GM18526 (cell line): ENCODE data around the gene VPS35L.

Experiments
- POLR2A ChIP-seq: IDR thresholded peaks from 3 replicates; pipeline ENCODE4 v1.6.1; 2011; ENCODE audit not compliant: insufficient read length; ENCODE audit errors: extremely low read depth

VPS35L gene

DNA sequence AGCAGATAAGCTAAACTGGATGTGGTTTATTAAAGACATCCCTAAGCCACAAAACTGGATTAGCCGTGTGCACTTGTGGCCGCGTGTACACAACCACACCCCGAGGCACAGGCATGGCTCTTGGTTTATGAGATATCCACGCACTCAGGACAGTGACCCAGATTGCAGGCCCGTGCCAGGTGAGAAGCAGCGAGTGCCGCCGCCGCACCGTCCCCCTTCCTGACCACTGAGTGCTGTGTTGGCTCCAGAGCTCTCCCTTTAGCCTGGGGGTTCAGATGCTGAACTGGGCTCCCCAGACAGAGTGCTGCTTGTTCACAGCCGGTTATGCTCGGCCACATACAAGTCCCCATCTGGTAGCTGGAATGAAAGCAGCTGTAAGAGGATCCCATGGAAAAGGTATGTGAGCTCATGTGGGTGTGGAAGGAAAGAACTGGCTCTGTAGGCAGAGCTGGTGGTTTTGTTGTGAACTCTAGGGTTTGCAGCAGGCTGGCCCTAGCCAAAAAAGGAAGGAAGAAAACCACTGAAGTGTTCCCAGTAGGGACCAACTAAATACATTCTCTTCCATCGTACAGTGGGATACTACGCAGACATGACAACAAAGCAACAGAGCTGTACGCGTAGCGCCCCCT is 133.0 kb downstream of the VPS35L start:
- TF ChIP-seq POLR2A = no peak

DNA sequence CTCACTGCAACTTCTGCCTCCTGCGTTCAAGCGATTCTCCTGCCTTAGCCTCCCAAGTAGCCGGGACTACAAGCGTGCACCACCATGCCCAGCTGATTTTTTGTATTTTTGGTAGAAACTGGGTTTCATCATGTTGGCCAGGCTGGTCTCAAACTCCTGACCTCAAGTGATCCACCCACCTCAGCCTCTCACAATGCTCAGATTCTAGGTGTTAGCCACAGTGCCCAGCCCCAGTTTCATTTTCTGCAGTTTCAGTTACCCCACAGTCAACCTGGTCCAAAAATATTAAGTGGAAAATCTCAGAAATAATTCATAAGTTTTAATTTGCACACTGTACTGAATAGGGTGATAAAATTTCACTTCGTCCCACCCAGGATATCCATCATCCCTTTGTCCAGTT is 133.8 kb downstream of the VPS35L start:
- TF ChIP-seq POLR2A = no peak

DNA sequence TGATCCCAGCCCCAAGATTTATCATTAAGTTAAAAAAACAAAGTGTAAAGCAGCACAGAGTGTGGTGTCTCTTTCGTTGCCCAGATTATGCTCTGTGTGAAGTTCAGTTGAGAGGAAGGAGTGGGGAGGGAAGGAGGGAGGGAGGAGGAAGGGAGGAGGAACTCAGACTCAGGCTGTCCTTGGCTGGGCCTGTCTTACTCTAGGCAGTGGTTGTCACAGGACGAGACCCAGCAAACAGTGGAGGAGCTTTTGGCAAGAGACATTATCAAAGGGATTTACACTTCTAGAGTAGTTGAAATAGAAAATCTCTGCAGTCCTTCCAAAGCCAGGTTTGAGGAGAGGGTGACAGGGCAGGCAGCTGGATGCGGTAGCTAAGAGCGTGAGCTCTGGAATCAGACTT is 134.7 kb downstream of the VPS35L start:
- no peak for TF ChIP-seq POLR2A

DNA sequence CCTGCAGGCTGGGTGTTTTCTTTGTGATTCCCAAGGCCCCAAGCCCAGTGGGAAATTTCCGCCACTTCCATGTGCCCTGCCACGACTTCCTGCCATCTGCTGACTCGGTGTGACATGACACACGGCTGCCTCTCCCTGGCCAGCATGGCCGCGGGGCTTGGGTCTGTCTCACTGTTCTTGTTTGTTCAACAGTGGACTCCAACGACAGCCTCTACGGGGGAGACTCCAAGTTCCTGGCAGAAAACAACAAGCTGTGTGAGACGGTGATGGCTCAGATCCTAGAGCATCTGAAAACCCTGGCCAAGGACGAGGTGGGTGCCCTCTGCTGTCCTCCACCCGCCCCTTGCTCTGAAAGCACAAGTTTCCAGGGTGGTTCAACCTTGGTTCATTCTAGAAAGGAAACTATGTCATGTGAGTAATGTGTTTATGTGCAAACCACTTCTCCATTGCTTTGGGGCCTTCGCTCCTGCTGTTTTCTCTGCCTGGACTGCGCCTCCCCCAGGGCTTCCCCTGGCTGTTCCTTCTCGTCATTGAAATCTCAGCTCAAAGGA is 135.7 kb downstream of the VPS35L start:
- TF ChIP-seq POLR2A = no peak

DNA sequence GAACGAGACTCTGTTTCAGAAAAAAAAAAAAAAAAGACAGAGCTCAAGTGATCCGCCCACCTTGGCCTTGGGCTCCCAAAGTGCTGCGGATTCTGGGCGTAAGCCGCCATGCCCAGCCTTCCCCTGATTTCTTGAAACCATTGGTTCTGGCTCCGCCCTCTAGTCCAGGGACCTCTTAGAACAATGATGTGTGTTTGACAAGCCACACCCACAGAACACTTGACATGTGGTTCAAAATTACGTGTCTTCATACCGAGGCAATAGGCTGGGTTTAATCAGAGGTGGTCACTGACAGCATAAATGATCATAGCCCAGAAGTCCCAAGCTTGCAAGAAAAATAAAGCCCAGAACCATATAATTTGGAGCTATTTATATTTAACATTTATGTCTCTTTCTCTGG is 139.5 kb downstream of the VPS35L start:
- TF ChIP-seq POLR2A = no peak

DNA sequence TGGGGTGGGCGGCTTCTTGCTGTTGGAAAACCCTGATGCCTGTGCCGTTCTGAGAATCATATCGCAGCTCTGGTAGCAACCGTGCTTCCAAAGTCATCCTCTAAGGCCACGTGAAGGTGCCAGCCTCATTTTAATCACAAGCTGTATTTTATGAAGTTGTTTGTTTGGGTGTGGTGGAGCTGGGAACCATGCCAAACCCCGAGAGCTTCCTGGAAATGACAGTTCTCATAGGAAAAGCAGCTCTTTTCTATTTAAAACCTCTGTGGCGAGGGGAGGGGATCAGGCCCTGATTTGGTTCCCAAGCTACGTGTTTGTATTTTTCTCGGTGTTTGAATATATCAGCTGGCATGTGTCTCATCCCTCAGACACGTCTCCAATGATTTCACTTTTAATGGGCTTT is 140.8 kb downstream of the VPS35L start:
- TF ChIP-seq POLR2A = no peak

DNA sequence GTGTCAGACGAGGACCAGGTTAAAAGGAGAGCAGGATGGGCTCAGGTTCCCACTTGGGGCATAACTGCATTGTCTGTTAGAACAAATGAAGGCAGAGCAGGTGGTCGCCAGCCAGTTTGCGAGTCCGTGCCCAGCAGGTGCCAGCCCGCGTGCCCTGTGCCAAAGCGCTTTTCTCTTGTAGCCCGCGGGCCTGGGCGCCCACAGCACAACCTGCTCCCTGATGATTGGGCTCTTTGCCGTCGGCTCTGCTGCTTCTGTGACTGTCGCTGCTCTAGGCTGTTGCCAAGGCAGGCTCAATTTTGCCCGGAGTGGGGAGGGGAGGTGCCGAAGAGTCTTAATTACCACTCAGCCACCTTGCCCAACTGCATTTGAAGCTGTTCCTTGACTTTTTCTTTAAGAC is 141.5 kb downstream of the VPS35L start:
- no peak for TF ChIP-seq POLR2A

DNA sequence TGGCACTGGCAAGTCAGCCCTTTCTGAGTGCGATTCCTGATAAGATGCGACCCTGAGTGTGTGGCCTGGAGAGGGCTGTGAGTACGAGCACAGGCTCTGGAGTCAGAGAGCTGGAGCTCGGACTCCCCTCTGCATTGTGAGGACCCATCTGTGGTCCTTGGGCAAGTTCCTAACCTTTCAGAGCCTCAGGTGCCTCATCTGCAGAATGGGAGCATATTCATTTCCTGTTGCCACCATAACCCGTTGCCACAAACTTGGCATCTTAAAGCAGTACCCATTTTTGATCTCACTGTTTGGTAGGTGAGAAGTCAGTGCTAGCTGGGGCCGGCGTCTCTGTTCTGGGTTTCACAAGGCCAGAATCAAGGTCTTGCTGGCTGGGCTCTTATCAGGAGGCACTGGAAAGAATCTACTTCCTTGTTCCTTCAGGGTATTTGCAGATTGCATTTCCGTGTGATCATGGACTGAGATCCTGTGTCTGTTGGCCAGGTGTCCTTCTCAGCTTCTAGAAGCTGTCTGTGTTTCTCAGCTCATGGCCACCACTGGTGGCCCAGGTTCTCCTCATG is 142.3 kb downstream of the VPS35L start:
- no peak for TF ChIP-seq POLR2A

DNA sequence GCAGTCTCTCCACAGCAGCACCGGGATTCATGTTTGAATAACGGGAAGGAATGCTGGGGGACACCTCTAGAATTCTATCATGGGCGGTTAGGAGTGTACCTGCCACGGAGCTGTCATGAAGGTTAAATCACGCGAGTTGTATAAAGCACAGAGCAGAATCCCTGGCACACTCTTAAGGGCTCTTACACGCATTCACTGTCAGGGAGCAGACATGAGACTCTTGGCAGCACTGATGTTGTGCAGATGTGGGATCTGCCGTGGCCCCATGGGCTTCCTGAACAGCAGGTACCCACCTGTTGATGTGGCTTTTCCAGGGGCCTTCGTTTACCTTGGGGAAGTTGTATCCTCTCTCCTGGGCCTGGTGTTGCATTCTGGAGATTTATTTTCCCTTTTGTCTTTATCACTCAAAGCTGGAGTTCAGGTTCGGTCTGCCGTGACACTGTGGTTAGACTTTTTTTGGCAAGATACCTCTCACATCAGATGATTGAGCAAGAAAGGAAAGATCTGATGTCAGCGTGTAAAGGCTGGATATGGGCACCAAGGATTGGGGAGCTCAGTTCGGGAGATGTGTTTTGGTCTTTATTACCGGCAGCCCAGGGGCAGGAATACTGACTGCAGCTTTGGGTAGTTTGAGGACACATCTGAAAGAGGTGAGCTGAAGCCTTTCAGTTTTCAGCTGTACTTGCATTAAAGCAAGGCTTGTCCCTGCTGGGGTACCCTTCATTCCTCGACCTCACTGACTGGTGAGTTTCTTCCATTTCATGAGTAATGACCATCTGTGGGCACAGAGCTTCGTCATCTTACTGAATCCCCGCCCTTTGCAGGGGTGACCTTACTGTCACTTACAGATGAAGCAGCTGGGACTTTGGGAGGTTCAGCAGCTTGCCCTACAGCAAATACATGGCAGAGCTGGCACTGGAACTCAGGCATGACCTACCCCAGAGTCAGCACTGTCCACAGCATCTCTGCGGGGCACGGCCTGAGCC is 143.3 kb downstream of the VPS35L start:
- TF ChIP-seq POLR2A = no peak

DNA sequence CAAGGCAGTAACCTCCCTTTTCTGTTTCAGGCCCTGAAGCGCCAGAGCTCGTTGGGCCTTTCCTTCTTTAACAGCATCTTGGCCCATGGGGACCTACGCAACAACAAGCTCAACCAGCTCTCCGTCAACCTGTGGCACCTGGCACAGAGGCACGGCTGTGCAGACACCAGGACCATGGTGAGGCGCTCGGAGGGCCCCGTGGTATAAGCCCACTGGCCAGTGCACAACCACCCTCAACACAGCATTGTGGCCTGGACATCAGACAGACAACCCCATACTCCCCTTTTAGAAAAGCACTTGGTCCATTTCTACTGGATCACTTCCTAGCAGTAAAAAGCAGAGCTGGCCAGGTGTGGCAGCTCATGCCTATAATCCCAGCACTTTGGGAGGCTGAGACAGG is 144.0 kb downstream of the VPS35L start:
- no peak for TF ChIP-seq POLR2A

DNA sequence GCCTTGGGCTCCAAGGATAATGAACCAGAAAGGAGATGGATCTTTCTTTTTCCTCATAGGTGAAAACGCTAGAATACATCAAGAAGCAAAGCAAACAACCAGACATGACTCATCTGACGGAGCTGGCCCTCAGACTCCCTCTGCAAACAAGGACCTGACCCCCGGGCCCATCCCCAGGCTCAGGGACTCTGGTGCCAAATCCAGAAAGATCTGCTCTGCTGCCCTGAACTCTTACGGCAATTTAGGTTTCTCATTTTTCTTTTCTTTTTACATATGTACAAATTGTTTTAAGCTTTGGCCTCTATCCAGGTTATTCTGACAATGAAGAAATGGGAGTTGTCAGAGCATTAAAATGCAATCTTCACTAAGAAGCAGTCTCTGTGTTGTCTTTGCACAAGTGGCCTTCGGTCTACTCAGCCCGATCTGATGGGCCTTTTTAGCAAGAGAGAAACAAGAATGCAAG is 144.8 kb downstream of the VPS35L start:
- no peak for TF ChIP-seq POLR2A

DNA sequence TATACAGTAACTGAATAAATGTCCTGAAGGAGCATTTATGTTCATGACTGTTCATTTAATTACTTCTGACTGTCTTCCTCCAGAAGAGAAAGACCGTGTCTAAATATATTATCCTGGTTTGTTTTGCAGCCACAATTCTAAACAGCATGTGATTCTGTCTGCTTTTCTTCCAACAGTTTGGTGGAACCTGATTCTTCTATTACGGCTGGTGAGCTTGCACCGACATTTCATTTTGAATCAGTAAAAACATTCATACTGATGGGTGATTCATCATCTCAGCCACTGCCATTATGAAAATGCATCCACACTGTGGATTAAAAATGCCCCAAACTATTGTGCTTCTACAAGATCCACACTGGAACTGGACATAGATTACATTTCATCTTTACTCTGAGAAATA is 145.6 kb downstream of the VPS35L start:
- no peak for TF ChIP-seq POLR2A

DNA sequence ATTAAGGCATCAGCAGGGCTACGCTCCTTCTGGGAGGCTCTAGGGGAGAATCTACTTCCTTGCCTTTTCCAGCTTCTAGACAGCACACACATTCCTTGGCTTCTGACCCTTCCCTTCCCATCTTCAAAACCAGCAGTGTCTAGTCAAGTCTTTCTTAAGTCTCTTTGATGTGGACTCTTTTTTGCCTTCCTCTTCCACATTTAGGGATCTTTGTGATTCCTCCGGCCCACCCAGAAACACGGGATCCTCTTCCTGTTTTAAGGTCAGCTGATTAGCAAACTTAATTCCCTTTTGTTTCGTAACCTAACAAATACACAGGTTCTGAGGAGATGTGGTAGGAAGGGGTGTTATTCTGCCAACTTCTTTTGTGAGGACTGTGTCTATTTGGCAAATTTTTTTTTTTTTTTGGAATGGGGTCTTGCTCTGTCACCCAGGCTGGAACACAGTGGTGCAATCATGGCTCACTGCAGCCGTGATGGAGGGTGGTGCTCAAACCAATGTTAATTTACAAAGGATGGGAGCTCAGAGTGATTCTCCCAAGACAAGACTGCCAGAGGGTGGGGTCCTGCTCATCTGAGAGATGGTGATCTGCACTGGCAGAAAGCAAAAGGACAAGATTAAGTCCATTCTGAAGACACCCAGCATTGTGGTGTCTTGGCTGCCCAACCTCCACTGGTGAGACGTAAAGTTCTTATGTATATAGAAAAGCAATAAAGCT is 147.8 kb downstream of the VPS35L start:
- TF ChIP-seq POLR2A = no peak

DNA sequence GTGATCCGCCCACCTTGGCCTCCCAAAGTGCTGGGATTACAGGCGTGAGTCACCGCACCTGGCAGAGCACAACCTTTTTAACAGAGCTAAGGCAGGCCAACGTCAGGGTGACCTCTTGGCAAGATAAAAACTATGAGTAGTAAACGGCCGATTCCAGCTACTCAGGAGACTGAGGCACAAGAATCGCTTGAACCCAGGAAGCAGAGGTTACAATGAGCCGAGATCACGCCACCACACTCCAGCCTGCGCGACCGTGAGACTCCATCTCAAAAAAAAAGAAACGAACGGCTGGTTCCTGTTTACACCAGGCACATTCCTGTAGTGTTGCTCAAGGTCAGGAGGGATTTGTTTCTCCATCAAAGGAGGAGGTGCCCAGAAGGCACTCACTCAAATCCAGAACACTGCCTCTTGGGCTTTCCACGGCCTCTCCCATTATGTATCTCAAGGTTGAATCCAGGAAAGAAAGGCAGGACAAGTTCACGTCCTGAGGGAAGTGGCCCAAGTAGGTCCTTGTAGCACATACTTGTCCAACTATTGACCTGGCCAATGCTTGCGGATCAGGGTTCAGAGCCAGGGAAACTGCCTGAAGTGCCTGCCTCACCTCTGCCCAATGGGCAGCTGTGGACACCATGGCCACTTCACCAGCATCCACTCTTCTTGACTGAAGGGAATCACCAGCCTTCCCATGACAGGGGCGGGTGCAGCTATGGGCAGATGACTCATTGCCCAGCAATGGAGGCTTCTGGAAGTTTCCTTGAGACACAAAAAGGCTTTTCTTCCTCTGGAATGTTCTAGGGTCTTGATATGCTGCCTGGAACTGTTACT is 149.0 kb downstream of the VPS35L start:
- TF ChIP-seq POLR2A = no peak
